ENCODE measurements around the gene BCORL1. TPM values are rescaled to one million over a fixed set of nuclear protein-coding genes. Genes with fewer than 3 reads are reported as not detected.
A peak's percentile ranks its signal among the peaks of the same experiment; 100 is the strongest.

Gene BCORL1
- total RNA-seq, 1 donor from 2014 or later = 10.3 TPM

GRCh38 chrX:130103605-130104004 is 121.2 kb downstream of the BCORL1 start:
- H3K27ac ChIP-seq = no peak overlapping the region
- intact Hi-C loops (cut with DNase I) = no loop called here

DNA sequence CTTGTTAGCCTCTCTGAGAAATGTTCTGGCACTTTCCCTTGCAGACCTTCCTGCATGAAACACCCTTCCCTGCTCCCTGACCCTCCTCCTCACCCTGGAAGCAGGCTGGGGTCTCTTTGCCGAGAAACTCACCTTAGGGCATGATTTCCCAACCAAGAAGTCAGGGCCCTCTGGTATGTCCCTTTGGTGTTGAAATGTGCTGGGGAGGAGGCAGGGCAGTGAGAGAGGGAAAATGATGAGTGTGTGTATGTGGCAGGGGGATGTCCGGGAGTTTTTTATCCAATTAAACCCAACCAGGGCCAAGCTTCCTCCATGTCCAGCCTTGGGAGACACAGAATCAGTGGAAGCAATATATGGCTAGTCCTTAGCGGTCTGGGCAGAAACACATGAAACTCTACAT is 122.8 kb downstream of the BCORL1 start:
- H3K9me3 ChIP-seq = no peaks in the 10 kb centered on the region
- intact Hi-C loops (cut with DNase I) = no loop called here
- H3K36me3 ChIP-seq = no peaks in the 10 kb centered on the region
- H3K4me3 ChIP-seq = no peak overlapping the region
- H3K4me1 ChIP-seq = peaks cover 0 to 4% of the 10 kb centered on the region in 2 donors
- H3K27ac ChIP-seq = no peak overlapping the region
- TF ChIP-seq CTCF (IDR thresholded peaks at IDR 0.05) = no peak
- no peaks in the 10 kb centered on the region for H3K27me3 ChIP-seq
- DNase-seq (ENCODE audit: low spot score in 2 of 2) = no peak

More at GRCh38 chrX:130103605-130104004, 121.2 kb downstream of the BCORL1 start:
- TF ChIP-seq CTCF (IDR thresholded peaks at IDR 0.05) = no peak
- Histone ChIP-seq H3K4me1 (peaks cover 0 to 4% of the 10 kb centered on the region in 2 donors), H3K9me3 (no peaks in the 10 kb centered on the region), H3K27me3 (no peaks in the 10 kb centered on the region), H3K4me3 (no peak overlapping the region), H3K36me3 (no peaks in the 10 kb centered on the region)
- no peak for DNase-seq (ENCODE audit: low spot score in 2 of 2)

- Histone ChIP-seq H3K4me1 (peaks cover 0 to 4% of the 10 kb centered on the region in 2 donors), H3K27ac (peak overlapping the region in 1 of 2 donors; percentile 5), H3K36me3 (no peaks in the 10 kb centered on the region), H3K4me3 (no peak overlapping the region), H3K9me3 (no peaks in the 10 kb centered on the region), H3K27me3 (no peaks in the 10 kb centered on the region)
- intact Hi-C loops (cut with DNase I) = no loop called here
- no peak for DNase-seq (ENCODE audit: low spot score in 2 of 2)
- no peak for TF ChIP-seq CTCF (IDR thresholded peaks at IDR 0.05)
These were observed 123.6 kb downstream of the BCORL1 start for GRCh38 chrX:130106071-130106470.

Other genes with a start within 250 kb of the BCORL1 start
- gene XPNPEP2, start 243.7 kb upstream of the BCORL1 start, total RNA-seq = 7.7 TPM
- 31.0 TPM for gene SASH3, start 202.7 kb upstream of the BCORL1 start, total RNA-seq
- gene ZDHHC9, start 138.7 kb upstream of the BCORL1 start, total RNA-seq = 43.0 TPM
- 1.1 TPM for gene UTP14A, start 76.5 kb upstream of the BCORL1 start, total RNA-seq
- 25.7 TPM for gene ELF4, start 127.9 kb downstream of the BCORL1 start, total RNA-seq
- gene AIFM1, start 183.2 kb downstream of the BCORL1 start, total RNA-seq = 0.75 TPM
- 0.32 TPM for gene RAB33A, start 189.3 kb downstream of the BCORL1 start, total RNA-seq

Measured in ascending aorta (tissue), 2 donors.